Occipital lobe (tissue), 2 donors: ENCODE data around the gene JAKMIP2. TPM values are rescaled to one million over a fixed set of nuclear protein-coding genes. Genes with fewer than 3 reads are reported as not detected.
"Not testable (repeated sequence)": the region's sequence is repeated elsewhere in the genome, so short reads cannot be mapped to it uniquely, and the experiment has no call there.

Experiments
- DNase-seq: peaks from one replicate; lab custom pipeline; 2025; lab: John Stamatoyannopoulos, UW
- total RNA-seq: library from RNA; depleted of rRNA; stranded (reverse); fragments of >200 nt; gene quantifications from one replicate; pipeline ENCODE4 v1.2.3, GENCODE V29; 2014

JAKMIP2 gene
- total RNA-seq, 1 donor from 2014 or later: 67.7 TPM

GRCh38 chr5:147748590-147748989, 33.9 kb downstream of the JAKMIP2 start:
- DNase-seq: no peak

DNA sequence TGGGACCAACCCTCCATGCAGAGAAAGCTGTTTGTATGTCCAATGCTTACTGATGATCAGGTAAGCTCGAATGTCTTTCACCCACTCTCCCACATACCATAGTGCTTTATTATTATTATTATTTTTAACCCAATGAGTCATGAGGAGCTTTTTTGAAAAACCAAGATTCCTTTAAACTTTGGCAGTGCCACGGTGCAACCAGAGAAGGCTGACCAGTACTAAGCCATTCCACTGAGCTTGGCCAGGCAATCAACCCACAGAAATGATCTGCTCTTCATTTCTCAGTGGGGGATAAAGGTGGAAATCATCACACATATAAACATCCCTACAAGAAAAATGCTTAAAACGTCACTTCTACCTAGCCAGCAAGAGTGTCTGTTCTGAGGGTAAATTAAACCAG, 35.5 kb downstream of the JAKMIP2 start:
- DNase-seq: no peak

DNA sequence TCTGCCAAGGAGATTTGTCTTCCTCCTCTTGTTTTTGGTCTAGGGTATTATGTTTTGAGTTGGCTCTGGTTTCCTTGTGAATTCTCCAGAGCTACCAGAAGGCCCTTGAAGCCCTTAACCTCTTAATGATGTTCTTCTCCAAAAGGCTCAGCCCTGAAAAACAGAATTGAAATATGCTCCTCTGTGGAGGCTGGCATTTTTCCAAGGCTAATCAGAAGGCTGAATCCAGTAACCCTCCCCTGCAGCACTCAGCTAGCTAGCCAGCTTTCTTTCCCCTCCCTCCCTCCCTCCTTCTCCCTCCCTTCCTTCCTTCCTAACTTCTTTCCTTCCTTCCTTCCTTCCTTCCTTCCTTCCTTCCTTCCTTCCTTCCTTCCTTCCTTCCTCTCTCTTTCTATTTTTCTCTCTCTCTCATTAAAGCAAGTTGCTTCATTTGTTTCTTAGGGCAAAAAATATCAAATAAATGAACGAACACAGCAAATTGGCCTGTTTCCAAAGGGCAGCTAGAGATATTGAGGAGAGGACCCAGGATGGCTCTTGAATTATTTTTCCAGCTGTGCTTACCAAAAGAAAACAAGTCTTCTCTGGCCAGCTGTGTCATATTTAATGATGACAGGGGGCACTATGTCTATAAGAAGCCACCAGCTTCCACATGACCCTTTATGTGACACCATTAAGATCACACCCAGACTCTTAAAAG, 38.7 kb downstream of the JAKMIP2 start:
- no peak for DNase-seq

GRCh38 chr5:147743012-147743411, 39.5 kb downstream of the JAKMIP2 start:
- no peak for DNase-seq

DNA sequence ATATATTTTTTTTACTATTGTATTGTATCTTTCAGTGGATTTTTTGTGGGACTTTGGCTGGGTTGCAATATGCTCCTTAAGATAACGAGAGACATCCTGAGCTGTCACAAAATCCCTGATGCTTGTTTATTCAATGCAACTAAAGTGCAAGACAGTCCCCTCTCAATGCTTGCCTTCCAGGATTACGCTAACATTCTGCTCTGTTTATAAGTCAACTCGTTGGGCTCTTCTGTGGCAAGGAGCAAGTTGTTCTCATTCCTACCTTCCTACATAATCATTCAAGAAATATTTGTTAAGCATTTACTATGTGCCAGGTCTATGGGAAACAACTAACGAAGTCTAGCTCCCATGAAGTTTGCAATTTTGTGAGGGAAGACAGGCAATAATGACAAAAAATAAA, 40.4 kb downstream of the JAKMIP2 start:
- DNase-seq: no peak

DNA sequence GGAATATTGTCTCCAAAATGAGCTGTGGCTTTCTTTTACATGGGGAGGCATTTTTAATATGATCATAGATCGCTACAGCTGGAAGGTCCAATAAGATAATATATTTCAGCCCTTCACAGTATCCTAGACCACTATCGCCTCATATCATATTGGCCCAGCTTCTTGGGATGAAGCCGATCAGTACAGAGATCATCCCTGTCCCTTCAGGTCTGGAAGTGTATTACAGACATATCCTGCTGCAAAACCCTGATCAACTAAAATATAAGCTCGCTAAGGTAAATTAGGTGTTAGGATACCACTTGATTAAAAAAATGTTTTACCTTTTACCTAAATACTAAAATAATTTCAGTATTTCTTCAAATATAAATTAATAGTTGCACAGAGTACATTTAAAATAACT, 41.7 kb downstream of the JAKMIP2 start:
- DNase-seq: no peak

- no peak for DNase-seq
Measured at GRCh38 chr5:147737921-147738320, 44.6 kb downstream of the JAKMIP2 start.

DNA sequence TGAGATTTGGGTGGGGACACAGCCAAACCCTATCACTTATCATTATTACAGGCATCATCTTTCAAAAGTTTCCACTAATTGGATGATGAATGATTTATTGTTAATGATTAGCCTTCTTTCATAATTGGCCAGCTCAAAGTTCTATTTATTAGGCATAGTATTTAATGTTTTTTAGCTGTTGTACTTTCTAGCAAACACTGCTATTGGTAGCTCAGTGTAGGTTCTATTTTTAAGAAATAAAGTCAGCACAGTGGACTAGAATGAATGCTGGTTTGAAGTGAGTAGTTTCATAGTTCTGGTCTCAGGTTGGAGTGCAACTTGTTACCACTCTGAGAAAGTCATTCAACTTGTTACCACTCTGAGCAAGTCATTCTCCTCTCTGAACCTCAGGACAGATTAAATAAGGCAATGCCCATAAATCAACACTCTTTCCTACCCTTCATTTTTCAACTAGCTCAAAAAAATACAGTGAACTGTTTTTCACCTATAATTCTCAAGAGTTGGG, 46.9 kb downstream of the JAKMIP2 start:
- no peak for DNase-seq

GRCh38 chr5:147734894-147735293, 47.6 kb downstream of the JAKMIP2 start:
- DNase-seq: no peak

- no peak for DNase-seq
Measured at GRCh38 chr5:147733075-147733474, 49.5 kb downstream of the JAKMIP2 start.

DNA sequence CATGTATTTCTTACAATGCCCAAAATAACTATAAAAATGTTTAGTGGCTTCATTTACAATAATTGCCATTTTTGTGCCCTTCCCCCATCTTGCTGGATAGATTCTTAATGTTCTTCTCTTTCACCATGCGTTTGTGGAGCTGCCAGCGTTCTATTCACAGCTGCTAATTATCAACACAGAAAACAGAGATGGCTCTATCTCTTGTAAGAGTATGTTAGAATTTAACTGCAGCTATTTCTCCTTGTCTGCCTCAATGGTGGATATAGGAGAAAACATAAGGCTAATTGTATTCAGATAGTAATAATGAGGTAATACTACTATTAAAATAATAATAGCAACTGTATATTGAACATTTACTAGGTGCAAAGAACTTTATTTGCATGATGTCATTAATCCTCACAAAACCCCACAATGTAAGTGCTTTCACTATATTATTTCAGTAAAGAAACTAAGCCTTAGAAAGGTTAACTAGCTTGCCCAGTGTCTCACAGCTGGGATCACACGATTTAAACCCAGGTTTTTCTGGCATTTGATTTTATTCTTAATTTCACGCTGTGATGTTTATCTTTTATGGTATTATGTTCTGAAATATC, 50.1 kb downstream of the JAKMIP2 start:
- no peak for DNase-seq

DNA sequence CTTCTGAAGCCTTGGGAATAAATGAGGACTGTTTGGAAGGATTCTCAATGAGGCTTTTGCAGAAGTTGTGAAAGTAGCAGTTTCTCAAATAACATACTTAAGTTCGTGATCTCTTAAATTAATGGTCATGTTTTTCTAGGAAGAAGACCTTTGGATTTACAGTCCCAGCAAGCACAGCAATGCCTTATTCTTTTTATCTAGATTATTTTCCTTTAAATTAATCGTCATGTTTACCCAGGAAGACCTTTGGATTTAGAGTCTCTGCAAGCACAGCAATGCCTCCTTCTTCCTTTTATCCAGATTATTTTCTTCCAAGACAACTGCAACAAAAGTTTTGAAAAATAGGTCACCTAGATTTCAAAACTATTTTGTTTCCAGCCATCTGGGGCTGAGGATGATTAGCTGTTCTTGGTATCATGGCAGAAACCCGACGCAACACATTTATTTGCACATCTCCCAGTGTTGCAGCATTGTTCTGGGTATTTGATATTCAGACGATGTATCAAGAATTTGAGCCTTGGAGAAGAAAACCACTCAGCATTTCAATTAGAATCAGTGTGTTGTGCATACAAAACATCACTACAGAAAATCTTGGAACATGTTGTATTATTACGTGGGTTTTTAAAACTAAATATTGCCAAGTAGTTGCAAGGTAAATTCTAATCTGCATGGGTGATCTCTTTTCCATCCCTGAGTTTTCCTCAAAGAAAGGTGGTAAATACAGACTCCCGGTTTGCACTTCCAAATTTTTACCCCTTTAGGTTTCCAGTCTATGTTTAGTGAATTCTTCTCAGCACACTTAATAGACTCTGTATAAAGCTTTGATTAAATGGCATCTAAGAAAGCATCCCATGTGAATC, 50.9 kb downstream of the JAKMIP2 start:
- DNase-seq: no peak

DNA sequence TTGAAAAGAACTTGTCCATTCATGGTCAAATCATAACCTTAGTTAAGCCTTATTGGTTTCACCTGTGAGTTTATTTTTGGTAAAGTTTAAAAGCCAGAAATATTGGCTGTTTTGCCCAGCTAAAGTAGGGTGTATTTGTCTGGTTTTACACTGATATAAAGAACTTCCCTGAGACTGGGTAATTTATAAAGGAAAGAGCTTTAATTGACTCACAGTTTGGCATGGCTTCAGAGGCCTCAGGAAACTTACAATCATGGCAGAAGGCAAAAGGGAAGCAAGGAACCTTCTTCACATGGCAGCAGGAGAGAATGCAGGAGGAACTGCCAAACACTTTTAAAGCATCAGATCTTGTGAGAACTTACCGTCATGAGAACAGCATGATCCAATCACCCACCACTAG, 55.3 kb downstream of the JAKMIP2 start:
- no peak for DNase-seq

DNA sequence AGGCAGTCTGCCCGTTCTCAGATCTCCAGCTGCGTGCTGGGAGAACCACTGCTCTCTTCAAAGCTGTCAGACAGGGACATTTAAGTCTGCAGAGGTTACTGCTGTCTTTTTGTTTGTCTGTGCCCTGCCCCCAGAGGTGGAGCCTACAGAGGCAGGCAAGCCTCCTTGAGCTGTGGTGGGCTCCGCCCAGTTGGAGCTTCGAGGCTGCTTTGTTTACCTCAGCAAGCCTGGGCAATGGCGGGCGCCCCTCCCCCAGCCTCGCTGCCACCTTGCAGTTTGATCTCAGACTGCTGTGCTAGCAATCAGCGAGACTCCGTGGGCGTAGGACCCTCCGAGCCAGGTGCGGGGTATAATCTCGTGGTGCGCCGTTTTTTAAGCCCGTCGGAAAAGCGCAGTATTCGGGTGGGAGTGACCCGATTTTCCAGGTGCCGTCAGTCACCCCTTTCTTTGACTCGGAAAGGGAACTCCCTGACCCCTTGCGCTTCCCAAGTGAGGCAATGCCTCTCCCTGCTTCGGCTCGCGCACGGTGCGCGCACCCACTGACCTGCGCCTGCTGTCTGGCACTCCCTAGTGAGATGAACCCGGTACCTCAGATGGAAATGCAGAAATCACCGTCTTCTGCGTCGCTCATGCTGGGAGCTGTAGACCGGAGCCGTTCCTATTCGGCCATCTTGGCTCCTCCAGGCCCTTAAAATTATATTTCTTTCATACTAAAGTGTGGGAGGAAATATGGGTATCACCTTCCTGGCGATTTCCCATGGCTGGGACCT, 61.2 kb downstream of the JAKMIP2 start:
- DNase-seq: not testable (repeated sequence)

GRCh38 chr5:147713550-147714295, 68.8 kb downstream of the JAKMIP2 start:
- no peak for DNase-seq

DNA sequence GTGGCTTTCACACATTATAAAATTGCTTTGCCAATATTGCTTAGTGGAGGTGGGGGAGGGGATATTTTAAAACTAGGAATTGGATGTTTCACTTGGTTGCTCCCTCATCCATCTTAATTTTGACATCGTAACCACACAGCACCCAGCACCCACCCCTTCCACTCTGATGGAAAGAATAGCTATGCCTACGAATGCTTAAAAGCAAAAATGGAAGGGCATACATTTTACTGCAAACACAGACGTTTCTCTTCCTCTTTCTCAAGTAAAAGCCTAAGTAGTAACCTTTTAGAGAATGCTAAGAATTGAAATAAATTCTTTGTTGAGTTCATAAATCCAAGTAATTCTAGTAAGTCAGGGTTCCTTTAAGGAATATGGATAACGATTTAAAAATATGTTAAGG, 69.9 kb downstream of the JAKMIP2 start:
- no peak for DNase-seq

GRCh38 chr5:147712019-147712418, 70.5 kb downstream of the JAKMIP2 start:
- DNase-seq: no peak

- no peak for DNase-seq
Measured at GRCh38 chr5:147711019-147711418, 71.5 kb downstream of the JAKMIP2 start.

DNA sequence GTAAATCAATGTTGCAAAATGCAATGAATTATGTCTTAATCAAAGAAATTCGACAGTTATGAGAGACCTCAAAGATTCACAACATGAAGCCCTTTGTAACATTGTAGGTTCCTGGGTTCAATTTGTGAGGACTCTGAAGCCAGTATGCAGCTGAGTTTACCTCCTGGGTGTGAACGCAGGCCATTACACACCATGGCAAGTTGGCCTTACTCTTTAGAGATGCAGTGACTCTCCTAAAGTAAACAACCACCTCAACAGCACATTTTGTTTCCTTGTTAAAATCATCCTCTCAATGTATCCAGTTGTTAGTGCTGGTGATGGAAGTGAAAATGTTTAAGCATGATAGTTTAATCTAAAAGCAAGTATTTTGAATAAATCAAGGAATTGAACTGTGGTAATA, 73.8 kb downstream of the JAKMIP2 start:
- no peak for DNase-seq

DNA sequence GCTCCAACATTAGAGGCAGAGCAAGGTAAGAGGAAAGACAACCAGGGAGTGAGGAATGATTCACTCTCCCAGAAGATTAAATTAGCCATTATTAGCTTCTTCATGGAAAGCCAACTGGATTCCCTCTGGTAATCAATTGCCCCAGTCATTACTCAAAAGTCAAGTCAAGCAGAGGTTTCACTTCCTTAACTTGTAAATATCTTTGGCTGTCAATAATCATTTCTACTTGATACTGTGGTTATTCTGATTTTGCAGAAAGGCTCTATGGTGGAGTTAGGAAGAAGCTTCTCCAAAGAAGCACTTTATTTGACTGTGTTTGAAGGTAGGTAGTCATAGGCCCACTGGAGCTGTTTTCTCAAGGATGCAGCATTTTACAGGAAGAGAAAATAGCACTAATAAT, 78.0 kb downstream of the JAKMIP2 start:
- DNase-seq: no peak

- DNase-seq: no peak
Measured at GRCh38 chr5:147701468-147701867, 81.1 kb downstream of the JAKMIP2 start.
